Osteoblast (primary cell): ENCODE data around the gene GADL1. TPM values are rescaled to one million over a fixed set of nuclear protein-coding genes. Genes with fewer than 3 reads are reported as not detected.

Experiments
- DNase-seq: peaks from one replicate; pipeline ENCODE4 v3.0.0; 2011; ENCODE audit warnings: low spot score, mixed read lengths; ENCODE audit not compliant: insufficient read length; ENCODE audit errors: missing footprints
- H2AFZ ChIP-seq: 2 replicates; pipeline ENCODE4 v1.6.0; 2011; ENCODE audit warnings: mild to moderate bottlenecking, low read length
- H3K27ac ChIP-seq: 2 replicates; pipeline ENCODE4 v1.5.1; 2011; ENCODE audit warnings: mild to moderate bottlenecking, low read depth, low read length, moderate library complexity
- H3K27me3 ChIP-seq: 2 replicates; pipeline ENCODE4 v1.6.0; 2012; ENCODE audit warnings: mild to moderate bottlenecking, control low read depth, inconsistent platforms, low read length, moderate library complexity; ENCODE audit not compliant: insufficient read depth
- H3K36me3 ChIP-seq: 2 replicates; pipeline ENCODE4 v1.5.1; 2011; ENCODE audit warnings: mild to moderate bottlenecking, low read length, control low read depth, moderate library complexity; ENCODE audit not compliant: insufficient read depth
- H3K4me1 ChIP-seq: 2 replicates; pipeline ENCODE4 v1.5.1; 2011; ENCODE audit warnings: mild to moderate bottlenecking, low read length, control low read depth, moderate library complexity; ENCODE audit not compliant: insufficient read depth
- H3K4me2 ChIP-seq: 2 replicates; pipeline ENCODE4 v1.6.0; 2011; ENCODE audit warnings: mild to moderate bottlenecking, low read length; ENCODE audit not compliant: insufficient read depth
- H3K4me3 ChIP-seq: fragments of 200-600 bp; sonication (generic); 3 replicates; pipeline ENCODE4 v1.5.1; 2012; ENCODE audit warnings: mild to moderate bottlenecking, low read length, inconsistent platforms; ENCODE audit not compliant: insufficient read depth
- H3K79me2 ChIP-seq: 2 replicates; pipeline ENCODE4 v1.6.0; 2012; ENCODE audit warnings: mild to moderate bottlenecking, low read length, control low read depth, inconsistent platforms; ENCODE audit not compliant: insufficient read depth
- H3K9me3 ChIP-seq: 2 replicates; pipeline ENCODE4 v1.5.1; 2011; ENCODE audit warnings: low read depth, low read length, control low read depth
- H4K20me1 ChIP-seq: 2 replicates; pipeline ENCODE4 v1.6.0; 2012; ENCODE audit warnings: mild to moderate bottlenecking, low read length, control low read depth; ENCODE audit not compliant: insufficient read depth
- total RNA-seq: library from RNA; depleted of rRNA; stranded (reverse); fragments of >200 nt; gene quantifications from 2 replicates; pipeline ENCODE4 v1.2.3, GENCODE V29; 2012
- TF ChIP-seq, protein P1 (sequence below): IDR thresholded peaks from 2 replicates; pipeline ENCODE4 v1.5.1; 2011; ENCODE audit warnings: mild to moderate bottlenecking, low read depth, low read length, moderate library complexity; ENCODE audit errors: extremely low read depth

Gene GADL1, protein sequence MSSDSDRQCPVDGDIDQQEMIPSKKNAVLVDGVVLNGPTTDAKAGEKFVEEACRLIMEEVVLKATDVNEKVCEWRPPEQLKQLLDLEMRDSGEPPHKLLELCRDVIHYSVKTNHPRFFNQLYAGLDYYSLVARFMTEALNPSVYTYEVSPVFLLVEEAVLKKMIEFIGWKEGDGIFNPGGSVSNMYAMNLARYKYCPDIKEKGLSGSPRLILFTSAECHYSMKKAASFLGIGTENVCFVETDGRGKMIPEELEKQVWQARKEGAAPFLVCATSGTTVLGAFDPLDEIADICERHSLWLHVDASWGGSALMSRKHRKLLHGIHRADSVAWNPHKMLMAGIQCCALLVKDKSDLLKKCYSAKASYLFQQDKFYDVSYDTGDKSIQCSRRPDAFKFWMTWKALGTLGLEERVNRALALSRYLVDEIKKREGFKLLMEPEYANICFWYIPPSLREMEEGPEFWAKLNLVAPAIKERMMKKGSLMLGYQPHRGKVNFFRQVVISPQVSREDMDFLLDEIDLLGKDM
- total RNA-seq: not detected in 2 replicates

DNA sequence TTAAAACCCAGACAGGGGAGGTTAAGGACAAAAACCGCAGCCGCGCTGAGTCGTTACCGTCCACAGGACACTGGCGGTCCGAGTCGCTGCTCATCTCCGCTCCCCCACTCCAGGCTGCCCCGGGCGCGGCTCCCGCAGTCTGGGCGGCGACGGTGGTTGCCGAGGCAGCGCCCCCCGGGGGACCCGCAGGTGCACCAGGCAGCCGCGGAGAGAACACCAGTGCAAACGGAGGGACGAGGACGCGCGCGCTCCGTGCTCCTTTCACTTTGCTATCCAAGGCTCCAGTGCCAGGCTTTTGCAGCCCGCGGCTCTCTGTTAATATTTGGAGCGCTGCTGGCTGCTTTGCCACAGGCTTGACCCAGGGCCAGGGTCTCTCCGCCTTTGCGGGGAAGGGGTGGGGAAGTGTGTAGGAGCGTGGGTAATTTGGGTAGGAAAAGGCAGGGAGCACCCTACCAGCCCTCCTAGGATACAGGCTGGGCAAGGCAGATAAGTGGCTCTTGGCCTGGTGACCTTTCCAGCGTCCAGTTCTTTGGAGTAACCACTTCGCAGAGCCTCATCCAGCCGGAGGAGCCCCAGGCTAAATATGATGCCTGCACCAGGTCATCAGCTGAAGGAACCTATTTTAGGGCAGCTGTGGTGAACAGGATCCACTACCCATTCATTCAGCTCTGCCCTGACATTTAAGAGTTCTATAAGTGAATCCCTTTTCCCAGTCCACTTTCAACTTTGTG, at the start of gene GADL1:
Gene GADL1, minus strand, starts transcription at position 141 of the 731 bp plus-strand sequence. Its CDS starts 47 bp downstream, at position 94.
- peaks cover 38% of the 10 kb centered on the region for H3K27me3 ChIP-seq
- no peaks in the 10 kb centered on the region for H3K9me3 ChIP-seq
- no peaks in the 10 kb centered on the region for H3K36me3 ChIP-seq
- no peaks in the 10 kb centered on the region for H4K20me1 ChIP-seq
- H2AFZ ChIP-seq: peak within 1 kb of the TSS; percentile 53
- H3K79me2 ChIP-seq: no peaks in the 10 kb centered on the region
- TF ChIP-seq, protein P1, sequence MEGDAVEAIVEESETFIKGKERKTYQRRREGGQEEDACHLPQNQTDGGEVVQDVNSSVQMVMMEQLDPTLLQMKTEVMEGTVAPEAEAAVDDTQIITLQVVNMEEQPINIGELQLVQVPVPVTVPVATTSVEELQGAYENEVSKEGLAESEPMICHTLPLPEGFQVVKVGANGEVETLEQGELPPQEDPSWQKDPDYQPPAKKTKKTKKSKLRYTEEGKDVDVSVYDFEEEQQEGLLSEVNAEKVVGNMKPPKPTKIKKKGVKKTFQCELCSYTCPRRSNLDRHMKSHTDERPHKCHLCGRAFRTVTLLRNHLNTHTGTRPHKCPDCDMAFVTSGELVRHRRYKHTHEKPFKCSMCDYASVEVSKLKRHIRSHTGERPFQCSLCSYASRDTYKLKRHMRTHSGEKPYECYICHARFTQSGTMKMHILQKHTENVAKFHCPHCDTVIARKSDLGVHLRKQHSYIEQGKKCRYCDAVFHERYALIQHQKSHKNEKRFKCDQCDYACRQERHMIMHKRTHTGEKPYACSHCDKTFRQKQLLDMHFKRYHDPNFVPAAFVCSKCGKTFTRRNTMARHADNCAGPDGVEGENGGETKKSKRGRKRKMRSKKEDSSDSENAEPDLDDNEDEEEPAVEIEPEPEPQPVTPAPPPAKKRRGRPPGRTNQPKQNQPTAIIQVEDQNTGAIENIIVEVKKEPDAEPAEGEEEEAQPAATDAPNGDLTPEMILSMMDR: no peak
- peaks cover 4% of the 10 kb centered on the region for H3K4me1 ChIP-seq
- peak within 1 kb of the TSS; percentile 82 for H3K4me2 ChIP-seq
- H3K27ac ChIP-seq: no peak within 1 kb of the TSS
- DNase-seq: peak; percentile 31
- H3K4me3 ChIP-seq: peak within 1 kb of the TSS; percentile 78

DNA sequence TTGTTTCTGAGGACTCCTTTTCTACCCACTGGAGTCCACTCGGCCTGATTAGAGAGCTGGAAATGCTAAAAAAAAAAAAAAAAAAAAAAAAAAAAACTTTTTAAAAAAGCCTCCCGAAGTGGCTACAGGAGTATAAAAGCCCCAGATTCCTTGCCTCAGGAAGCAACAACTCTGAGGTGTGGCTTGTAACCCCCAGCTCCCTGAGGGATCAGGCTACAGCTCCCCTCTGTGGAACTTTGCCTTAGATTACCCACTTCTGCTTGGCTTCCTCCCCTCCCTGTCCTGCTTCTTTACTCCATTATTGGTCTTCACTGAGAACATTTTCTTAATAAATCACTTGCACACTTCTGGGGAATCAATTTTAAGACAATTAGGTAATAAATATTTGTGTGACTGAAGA, 49.7 kb upstream of the GADL1 start:
- Histone ChIP-seq H3K4me1 (no peaks in the 10 kb centered on the region), H3K27ac (no peak overlapping the region), H3K79me2 (no peaks in the 10 kb centered on the region), H3K9me3 (no peaks in the 10 kb centered on the region), H3K36me3 (no peaks in the 10 kb centered on the region), H3K27me3 (no peaks in the 10 kb centered on the region), H3K4me3 (no peak overlapping the region), H2AFZ (no peak overlapping the region), H4K20me1 (no peaks in the 10 kb centered on the region), H3K4me2 (no peak overlapping the region)
- DNase-seq: peak; percentile 38
- TF ChIP-seq, protein P1: no peak

DNA sequence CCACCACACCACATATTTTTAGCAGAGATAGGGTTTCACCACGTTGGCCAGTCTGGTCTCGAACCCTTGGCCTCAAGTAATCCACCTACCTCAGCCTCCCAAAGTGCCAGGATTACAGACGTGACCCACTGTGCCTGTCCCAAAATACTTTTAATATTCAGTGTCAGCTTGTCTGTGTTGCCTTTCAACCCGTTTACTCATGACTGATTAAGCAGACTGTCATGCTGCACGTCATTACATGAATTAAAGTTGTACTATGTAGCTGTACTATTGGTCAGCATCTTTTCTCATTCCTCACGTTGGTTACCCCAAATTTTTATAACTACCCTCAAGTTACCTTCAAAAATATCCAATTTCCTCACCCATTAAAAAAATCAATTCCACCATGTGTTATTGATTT, 48.7 kb upstream of the GADL1 start:
- DNase-seq: no peak
- Histone ChIP-seq H3K4me2 (no peak overlapping the region), H3K36me3 (no peaks in the 10 kb centered on the region), H3K4me3 (no peak overlapping the region), H3K27me3 (no peaks in the 10 kb centered on the region), H3K9me3 (no peaks in the 10 kb centered on the region), H2AFZ (no peak overlapping the region), H3K79me2 (no peaks in the 10 kb centered on the region), H3K27ac (no peak overlapping the region), H3K4me1 (no peaks in the 10 kb centered on the region), H4K20me1 (no peaks in the 10 kb centered on the region)
- TF ChIP-seq, protein P1: no peak

GRCh38 chr3:30941342-30941741, 46.9 kb upstream of the GADL1 start:
- H3K4me3 ChIP-seq: no peak overlapping the region
- no peak overlapping the region for H2AFZ ChIP-seq
- H3K9me3 ChIP-seq: no peaks in the 10 kb centered on the region
- no peaks in the 10 kb centered on the region for H3K79me2 ChIP-seq
- TF ChIP-seq, protein P1: no peak
- no peaks in the 10 kb centered on the region for H3K36me3 ChIP-seq
- no peak overlapping the region for H3K4me2 ChIP-seq
- no peaks in the 10 kb centered on the region for H3K27me3 ChIP-seq
- H3K27ac ChIP-seq: no peak overlapping the region
- no peaks in the 10 kb centered on the region for H3K4me1 ChIP-seq
- H4K20me1 ChIP-seq: no peaks in the 10 kb centered on the region
- DNase-seq: no peak
